Glutamatergic neuron (in vitro differentiated cells): Measurements from ENCODE around the gene EED. TPM values are rescaled to one million over a fixed set of nuclear protein-coding genes. Genes with fewer than 3 reads are reported as not detected.

Source experiments
- DNase-seq: peaks from one replicate; pipeline ENCODE4 v3.0.0; 2022
- H3K27ac Mint-ChIP-seq: one replicate; pipeline ENCODE4 v1.8.0; 2020; ENCODE audit warnings: mild to moderate bottlenecking, mixed read lengths, inconsistent platforms; ENCODE audit not compliant: unreplicated experiment
- H3K27me3 Mint-ChIP-seq: one replicate; pipeline ENCODE4 v1.8.0; 2020; ENCODE audit warnings: mild to moderate bottlenecking, moderate library complexity, mixed read lengths, inconsistent platforms; ENCODE audit not compliant: unreplicated experiment
- H3K36me3 Mint-ChIP-seq: one replicate; pipeline ENCODE4 v1.8.0; 2020; ENCODE audit warnings: mild to moderate bottlenecking, mixed read lengths, inconsistent platforms; ENCODE audit not compliant: unreplicated experiment
- H3K4me1 Mint-ChIP-seq: one replicate; pipeline ENCODE4 v1.8.0; 2020; ENCODE audit warnings: mild to moderate bottlenecking, low read depth, mixed read lengths, inconsistent platforms; ENCODE audit not compliant: unreplicated experiment
- H3K4me3 Mint-ChIP-seq: one replicate; pipeline ENCODE4 v1.8.0; 2020; ENCODE audit warnings: mild to moderate bottlenecking, mixed read lengths, inconsistent platforms; ENCODE audit not compliant: unreplicated experiment
- H3K9me3 Mint-ChIP-seq: one replicate; pipeline ENCODE4 v1.8.0; 2020; ENCODE audit warnings: mild to moderate bottlenecking, moderate library complexity, mixed read lengths, inconsistent platforms; ENCODE audit not compliant: unreplicated experiment
- CTCF ChIP-seq: fragments of 200-600 bp; sonication (generic); IDR thresholded peaks from one replicate; pipeline ENCODE4 v1.5.0; 2021; ENCODE audit not compliant: partially characterized antibody, unreplicated experiment
- total RNA-seq: library from RNA; stranded (reverse); fragmentation: NEBNext Ultra II Directional; extraction: Animal tissue kit (Norgen Biotek cat#: 25700); gene quantifications from one replicate; pipeline ENCODE4 v1.2.1, GENCODE V29; 2021; ENCODE audit not compliant: unreplicated experiment

The EED gene
- total RNA-seq, 1 donor from 2014 or later: 17.9 TPM

GRCh38 chr11:86197448-86197847 is 47.1 kb upstream of the EED start:
- no peak for TF ChIP-seq CTCF

GRCh38 chr11:86198139-86198538 is 46.4 kb upstream of the EED start:
- DNase-seq: no peak
- Mint-ChIP-seq H3K36me3 (no peaks in the 10 kb centered on the region), H3K4me1 (peaks cover 3% of the 10 kb centered on the region), H3K4me3 (no peak overlapping the region), H3K27me3 (no peaks in the 10 kb centered on the region), H3K27ac (no peak overlapping the region), H3K9me3 (peaks cover 2% of the 10 kb centered on the region)
- TF ChIP-seq CTCF: no peak

More at GRCh38 chr11:86197448-86197847, 47.1 kb upstream of the EED start:
- no peak for DNase-seq
- Mint-ChIP-seq H3K9me3 (peaks cover 2% of the 10 kb centered on the region), H3K4me3 (no peak overlapping the region), H3K4me1 (peaks cover 3% of the 10 kb centered on the region), H3K27ac (no peak overlapping the region), H3K27me3 (no peaks in the 10 kb centered on the region), H3K36me3 (no peaks in the 10 kb centered on the region)

GRCh38 chr11:86199354-86199753 is 45.2 kb upstream of the EED start:
- Mint-ChIP-seq H3K4me1 (no peaks in the 10 kb centered on the region), H3K4me3 (no peak overlapping the region), H3K36me3 (no peaks in the 10 kb centered on the region), H3K27ac (no peak overlapping the region), H3K9me3 (no peaks in the 10 kb centered on the region), H3K27me3 (no peaks in the 10 kb centered on the region)
- TF ChIP-seq CTCF: no peak
- no peak for DNase-seq

- Mint-ChIP-seq H3K4me1 (no peaks in the 10 kb centered on the region), H3K4me3 (no peak overlapping the region), H3K27ac (no peak overlapping the region), H3K27me3 (no peaks in the 10 kb centered on the region), H3K9me3 (no peaks in the 10 kb centered on the region), H3K36me3 (no peaks in the 10 kb centered on the region)
- no peak for TF ChIP-seq CTCF
- no peak for DNase-seq
These were observed 43.1 kb upstream of the EED start for GRCh38 chr11:86201371-86201884.

- H3K4me3 Mint-ChIP-seq: no peak overlapping the region
- H3K27ac Mint-ChIP-seq: no peak overlapping the region
- no peak for DNase-seq
- TF ChIP-seq CTCF: no peak
- H3K9me3 Mint-ChIP-seq: no peaks in the 10 kb centered on the region
- no peaks in the 10 kb centered on the region for H3K4me1 Mint-ChIP-seq
- H3K27me3 Mint-ChIP-seq: no peaks in the 10 kb centered on the region
- H3K36me3 Mint-ChIP-seq: no peaks in the 10 kb centered on the region
These were observed 42.6 kb upstream of the EED start for GRCh38 chr11:86202013-86202336.
